ENCODE data around the gene APCDD1L.

APCDD1L gene

GRCh38 chr20:58478141-58478805 is 36.9 kb downstream of the APCDD1L start:
- TF ChIP-seq CTCF (IDR thresholded peaks at IDR 0.05) (no peak), ZFX (IDR thresholded peaks at IDR 0.05; ENCODE audit: borderline replicate concordance) (no peak)
- no peak overlapping the region for H3K27ac ChIP-seq

GRCh38 chr20:58475466-58475865 is 39.7 kb downstream of the APCDD1L start:
- H3K27ac ChIP-seq = no peak overlapping the region
- TF ChIP-seq ZFX (IDR thresholded peaks at IDR 0.05; ENCODE audit: borderline replicate concordance) (no peak), CTCF (IDR thresholded peaks at IDR 0.05) (no peak)

GRCh38 chr20:58473453-58474425 is 41.5 kb downstream of the APCDD1L start:
- H3K27ac ChIP-seq = no peak overlapping the region
- TF ChIP-seq ZFX (IDR thresholded peaks at IDR 0.05; ENCODE audit: borderline replicate concordance) = no peak
- no peak for TF ChIP-seq CTCF (IDR thresholded peaks at IDR 0.05)

GRCh38 chr20:58472273-58473018 is 42.8 kb downstream of the APCDD1L start:
- H3K27ac ChIP-seq = no peak overlapping the region
- TF ChIP-seq ZFX (IDR thresholded peaks at IDR 0.05; ENCODE audit: borderline replicate concordance) = no peak
- TF ChIP-seq CTCF (IDR thresholded peaks at IDR 0.05) = no peak

- no peak overlapping the region for H3K27ac ChIP-seq
- no peak for TF ChIP-seq CTCF (IDR thresholded peaks at IDR 0.05)
These were observed 43.7 kb downstream of the APCDD1L start for GRCh38 chr20:58471193-58472164.

- TF ChIP-seq ZFX (IDR thresholded peaks at IDR 0.05; ENCODE audit: borderline replicate concordance) (no peak), CTCF (IDR thresholded peaks at IDR 0.05) (no peak)
- no peak overlapping the region for H3K27ac ChIP-seq
These were observed 44.6 kb downstream of the APCDD1L start for GRCh38 chr20:58470336-58471192.

All from 22Rv1 (cell line).